Prostate gland (tissue), 2 donors: ENCODE measurements around the gene RANGRF. TPM values are rescaled to one million over a fixed set of nuclear protein-coding genes. Genes with fewer than 3 reads are reported as not detected.

ENCODE experiments used
- DNase-seq: peaks from one replicate; pipeline ENCODE4 v3.0.0-alpha.2; 2019; ENCODE audit warnings: low spot score
- H3K27ac ChIP-seq, 2 donors: fragments of 200-600 bp; sonication (generic); 2 replicates each; pipeline ENCODE4 v1.5.1; 2017 to 2019
- H3K27me3 ChIP-seq: fragments of 200-600 bp; sonication (generic); replicated peaks from 2 replicates; pipeline ENCODE4 v1.5.1; 2019; ENCODE audit not compliant: insufficient read depth
- H3K36me3 ChIP-seq, 2 donors: fragments of 200-600 bp; sonication (generic); 1 replicate in 1 of 2; 2 replicates in 1 of 2; pipeline versions ENCODE4 v1.5.1 to v1.8.1; 2017 to 2019
- H3K4me1 ChIP-seq: fragments of 200-600 bp; sonication (generic); replicated peaks from 2 replicates; pipeline ENCODE4 v1.5.1; 2019
- H3K4me3 ChIP-seq, 2 donors: fragments of 200-600 bp; sonication (generic); 2 replicates each; pipeline ENCODE4 v1.5.1; 2017 to 2019
- H3K9me3 ChIP-seq: fragments of 200-600 bp; sonication (generic); 2 replicates; pipeline ENCODE4 v1.5.1; 2017
- CTCF ChIP-seq, 4 experiments: fragments of 200-600 bp in 2 of 4; fragments of 450-650 bp in 2 of 4; sonication (generic) in 2 of 4; IDR thresholded peaks; 1 replicate in 3 of 4; 2 replicates in 1 of 4; pipeline ENCODE4 v1.5.1; 2016 to 2019; ENCODE audit warnings: antibody characterized with exemption in 4 of 4, mild to moderate bottlenecking in 2 of 4, moderate library complexity in 2 of 4
- POLR2A ChIP-seq: fragments of 450-650 bp; IDR thresholded peaks from one replicate; pipeline ENCODE4 v1.6.1; 2016; ENCODE audit warnings: antibody characterized with exemption, mild to moderate bottlenecking
- POLR2AphosphoS5 ChIP-seq: sonication (generic); formaldehyde crosslinking; IDR thresholded peaks from one replicate; pipeline ENCODE4 v1.6.1; 2017; ENCODE audit warnings: antibody characterized with exemption
- whole genome bisulfite sequencing: methylation state at CpG from one replicate; pipeline ENCODE4 v1.1.5; 2018; 5-methylcytosine and 5-hydroxymethylcytosine counted together
- intact Hi-C: fragments of 100-400 bp; cut with DNase I; formaldehyde crosslinking; loops from one replicate; pipeline ENCODE4 v1.14.2; 2022
- total RNA-seq, 2 donors: library from RNA; depleted of rRNA; stranded (reverse); fragments of >200 nt; gene quantifications; one replicate each; pipeline ENCODE4 v1.1.0, GENCODE V29; 2016

RANGRF gene
- total RNA-seq, 2 donors from 2014 or later: 29.5 to 30.1 TPM

- TF ChIP-seq POLR2AphosphoS5 (no peak), POLR2A (no peak), CTCF (IDR thresholded peaks at IDR 0.05) (no peak)
- WGBS: 22% methylated on average over 18 of the region's 25 CpGs
- Histone ChIP-seq H3K27ac (no peak overlapping the region), H3K4me3 (peak overlapping the region; percentile 29 to 34), H3K36me3 (no peaks in the 10 kb centered on the region), H3K4me1 (no peaks in the 10 kb centered on the region), H3K27me3 (no peaks in the 10 kb centered on the region), H3K9me3 (no peaks in the 10 kb centered on the region)
- no peak for DNase-seq
- intact Hi-C loops: no loop called here
Observed at GRCh38 chr17:8327303-8327649, 38.8 kb downstream of the RANGRF start.

- no peak overlapping the region for H3K4me3 ChIP-seq
- H3K4me1 ChIP-seq: no peaks in the 10 kb centered on the region
- no peaks in the 10 kb centered on the region for H3K27me3 ChIP-seq
- H3K27ac ChIP-seq: no peak overlapping the region
- TF ChIP-seq POLR2A: no peak
- no peak for TF ChIP-seq POLR2AphosphoS5
- TF ChIP-seq CTCF (IDR thresholded peaks at IDR 0.05): no peak
- no peak for DNase-seq
- intact Hi-C loops: no loop called here
- H3K36me3 ChIP-seq: no peaks in the 10 kb centered on the region
- no peaks in the 10 kb centered on the region for H3K9me3 ChIP-seq
- 84% methylated on average over 2 of the region's 2 CpGs for WGBS
Observed at GRCh38 chr17:8332128-8332527, 43.7 kb downstream of the RANGRF start.

- TF ChIP-seq POLR2AphosphoS5 (no peak), POLR2A (no peak), CTCF (IDR thresholded peaks at IDR 0.05) (no peak)
- H3K36me3 ChIP-seq: no peaks in the 10 kb centered on the region
- H3K4me3 ChIP-seq: no peak overlapping the region
- H3K27me3 ChIP-seq: no peaks in the 10 kb centered on the region
- H3K4me1 ChIP-seq: no peaks in the 10 kb centered on the region
- DNase-seq: no peak
- H3K9me3 ChIP-seq: no peaks in the 10 kb centered on the region
- H3K27ac ChIP-seq: no peak overlapping the region
- 47% methylated on average over 5 of the region's 5 CpGs for whole genome bisulfite sequencing
- intact Hi-C loops: no loop called here
Observed at GRCh38 chr17:8332688-8333087, 44.2 kb downstream of the RANGRF start.

- Histone ChIP-seq H3K27me3 (no peaks in the 10 kb centered on the region), H3K4me1 (no peaks in the 10 kb centered on the region)
Observed at GRCh38 chr17:8333281-8333680, 44.8 kb downstream of the RANGRF start.

More at GRCh38 chr17:8333281-8333680, 44.8 kb downstream of the RANGRF start:
- no peak overlapping the region for H3K4me3 ChIP-seq
- 96% methylated on average over 4 of the region's 4 CpGs for WGBS
- H3K9me3 ChIP-seq: no peaks in the 10 kb centered on the region
- TF ChIP-seq POLR2AphosphoS5 (no peak), CTCF (IDR thresholded peaks at IDR 0.05) (no peak), POLR2A (no peak)
- H3K36me3 ChIP-seq: no peaks in the 10 kb centered on the region
- no peak overlapping the region for H3K27ac ChIP-seq
- intact Hi-C loops: no loop called here
- no peak for DNase-seq
